GM12878 (cell line): ENCODE measurements around the gene COL16A1. TPM values are rescaled to one million over a fixed set of nuclear protein-coding genes. Genes with fewer than 3 reads are reported as not detected.

Source experiments
- ATAC-seq: fragments of 200-7000 bp; cut with Tn5 transposase; 3 replicates; pipeline ENCODE4 v1.9.1; 2020; ENCODE audit warnings: mild to moderate bottlenecking, moderate library complexity
- BruUV-seq: library from RNA; stranded (reverse); fragments of 400-500 nt; replicated peaks from 2 replicates; lab custom pipeline; 2021; lab: Mats Ljungman, UMichigan
- CTCF ChIA-PET: fragments of 300-600 bp; sonication (Branson Sonifier 250); formaldehyde crosslinking; extraction: SDS; loops from one replicate; lab custom pipeline; 2021; ENCODE audit warnings: inconsistent platforms; lab: Yijun Ruan, JAX
- POLR2A ChIA-PET: fragments of 350-600 bp; formaldehyde crosslinking; extraction: SDS; loops from one replicate; lab custom pipeline; 2021; ENCODE audit warnings: inconsistent platforms; lab: Charles Lee
- RAD21 ChIA-PET: fragments of 300-600 bp; sonication (Branson Sonifier 250); formaldehyde crosslinking; loops from one replicate; lab custom pipeline; 2023; ENCODE audit warnings: antibody characterized with exemption; ENCODE audit not compliant: unreplicated experiment; lab: Charles Lee
- SMC1A ChIA-PET: fragments of 300-600 bp; sonication (Branson Sonifier 250); formaldehyde crosslinking; loops from one replicate; lab custom pipeline; 2023; ENCODE audit not compliant: unreplicated experiment, uncharacterized antibody; lab: Charles Lee
- DNase-seq: peaks from one replicate; pipeline ENCODE4 v3.0.0-alpha.2; 2011; ENCODE audit warnings: low read depth, low spot score
- FAIRE-seq: peaks from 3 replicates; lab custom pipeline; 2011; peaks lifted over from hg19 to GRCh38; lab: Jason Lieb, UNC
- H2AFZ ChIP-seq: 2 replicates; pipeline ENCODE4 v1.6.0; 2011; ENCODE audit warnings: low read depth, low read length, control low read depth; ENCODE audit not compliant: control insufficient read depth
- H3K27ac ChIP-seq: 2 replicates; pipeline ENCODE4 v1.5.1; 2011; ENCODE audit warnings: control low read depth; ENCODE audit not compliant: control insufficient read depth, insufficient read depth
- H3K27me3 ChIP-seq, 2 experiments: replicated peaks in 1 of 2; 2 replicates each; pipeline versions ENCODE4 v1.6.0 to v1.6.1; 2011; ENCODE audit warnings: low read length in 1 of 2; ENCODE audit not compliant: control insufficient read depth in 2 of 2, insufficient read depth in 2 of 2
- H3K36me3 ChIP-seq, 2 experiments: 2 replicates each; pipeline ENCODE4 v1.5.1; 2011; ENCODE audit warnings: low read length in 1 of 2; ENCODE audit not compliant: control insufficient read depth in 2 of 2, insufficient read depth in 2 of 2
- H3K4me1 ChIP-seq: 2 replicates; pipeline ENCODE4 v1.6.1; 2011; ENCODE audit warnings: mild to moderate bottlenecking, low read length, moderate library complexity, mixed read lengths; ENCODE audit not compliant: control insufficient read depth, insufficient read depth
- H3K4me2 ChIP-seq: 2 replicates; pipeline ENCODE4 v1.6.0; 2011; ENCODE audit warnings: control low read depth; ENCODE audit not compliant: control insufficient read depth, insufficient read depth
- H3K4me3 ChIP-seq: fragments of 200-600 bp; sonication (generic); 2 replicates; pipeline ENCODE4 v1.5.1; 2016
- H3K79me2 ChIP-seq: 2 replicates; pipeline ENCODE4 v1.6.0; 2011; ENCODE audit warnings: low read length; ENCODE audit not compliant: control insufficient read depth, insufficient read depth
- H3K9ac ChIP-seq: 2 replicates; pipeline ENCODE4 v1.8.0; 2011; ENCODE audit warnings: low read length, control low read depth, mixed read lengths; ENCODE audit not compliant: control insufficient read depth, insufficient read depth
- H3K9me3 ChIP-seq: replicated peaks from 3 replicates; pipeline ENCODE4 v1.5.1; 2011; ENCODE audit warnings: mild to moderate bottlenecking, low read length; ENCODE audit not compliant: control insufficient read depth, insufficient read depth
- H4K20me1 ChIP-seq: 2 replicates; pipeline ENCODE4 v1.6.0; 2011; ENCODE audit not compliant: control insufficient read depth, insufficient read depth
- BRCA1 ChIP-seq: IDR thresholded peaks from 2 replicates; pipeline ENCODE4 v1.6.1; 2011; ENCODE audit warnings: low read depth, low read length, improper control_type of control experiment
- DPF2 ChIP-seq: fragments of 450-650 bp; IDR thresholded peaks from 2 replicates; pipeline ENCODE4 v1.6.1; 2017; ENCODE audit warnings: mild to moderate bottlenecking
- E4F1 ChIP-seq: fragments of 450-650 bp; IDR thresholded peaks from 2 replicates; pipeline ENCODE4 v1.6.1; 2018; ENCODE audit warnings: borderline replicate concordance, mild to moderate bottlenecking; ENCODE audit not compliant: partially characterized antibody
- NRF1 ChIP-seq: conservative IDR thresholded peaks from 2 replicates; pipeline ENCODE4 v1.6.1; 2011; ENCODE audit warnings: mild to moderate bottlenecking, low read depth, low read length, improper control_type of control experiment
- PAX5 ChIP-seq: IDR thresholded peaks from 2 replicates; pipeline ENCODE4 v1.6.1; 2011; ENCODE audit warnings: low read depth, low read length, borderline replicate concordance
- RFX5 ChIP-seq: IDR thresholded peaks from 2 replicates; pipeline ENCODE4 v1.6.1; 2011; ENCODE audit warnings: low read depth, low read length, improper control_type of control experiment
- YBX1 ChIP-seq: fragments of 450-650 bp; IDR thresholded peaks from 2 replicates; pipeline ENCODE4 v1.6.1; 2016; ENCODE audit warnings: antibody characterized with exemption
- WGBS: methylation state at CpG from one replicate; pipeline ENCODE4 v1.1.6; 2016; ENCODE audit warnings: low lambda C conversion rate; ENCODE audit not compliant: insufficient replicate concordance, insufficient coverage; ENCODE audit errors: missing lambda C conversion rate; 5-methylcytosine and 5-hydroxymethylcytosine counted together
- in situ Hi-C: fragments of 300-500 bp; cut with MboI; formaldehyde crosslinking; loops from 9 replicates; pipeline ENCODE4 v1.14.3; 2018; ENCODE audit warnings: mixed read lengths
- intact Hi-C: fragments of 100-400 bp; cut with micrococcal nuclease; formaldehyde crosslinking; loops from one replicate; pipeline ENCODE4 v1.14.2; 2022; ENCODE audit not compliant: unreplicated experiment
- polyA plus RNA-seq, 11 experiments: library from polyadenylated mRNA; depleted of rRNA in 4 of 11; unstranded in 6 of 11; stranded (reverse) in 5 of 11; fragments of >200 nt; fragmentation: Nextera tagmentation in 4 of 11; fragmentation: Illumina TruSeq in 1 of 11; extraction: Ambion mirVana in 4 of 11; extraction: Trizol in 1 of 11; gene quantifications; 1 replicate in 1 of 11; 2 replicates in 10 of 11; pipeline versions ENCODE4 v1.2.1 to v1.2.3, GENCODE V29; 2011 to 2016; ENCODE audit warnings: inconsistent platforms in 2 of 11, missing spikeins in 2 of 11, low read depth in 1 of 11
- total RNA-seq, 4 experiments: library from RNA; depleted of rRNA in 3 of 4; stranded (reverse); fragments of >200 nt in 3 of 4; fragmentation: Illumina TruSeq in 1 of 4; extraction: Trizol in 1 of 4; gene quantifications; 2 replicates each; pipeline versions ENCODE4 v1.2.1 to v1.2.3, GENCODE V29; 2013 to 2021
- TF ChIP-seq, protein P1 (sequence below): IDR thresholded peaks from 2 replicates; pipeline ENCODE4 v1.6.1; 2012; ENCODE audit warnings: low read depth, low read length, improper control_type of control experiment
- TF ChIP-seq, protein P2 (sequence below): fragments of 450-650 bp; IDR thresholded peaks from 2 replicates; pipeline ENCODE4 v1.6.1; 2017; ENCODE audit warnings: mild to moderate bottlenecking, moderate library complexity

The COL16A1 gene
- total and polyA plus RNA-seq, 10 of the 15 experiments (the other 5 are each of a cell fraction or from before 2014, with no cell fraction given) = 0.02 to 3.7 (median 0.59) TPM

- no peak overlapping the region for H3K4me3 ChIP-seq
- no peaks in the 10 kb centered on the region; a peak in 2 of 4 replicates for H3K27me3 ChIP-seq
- H2AFZ ChIP-seq = no peak overlapping the region
- 15% methylated on average over 3 of the region's 3 CpGs for WGBS
- no peak for DNase-seq
- ChIA-PET RAD21 (interaction anchor here (0.6 to 2.1 kb wide), 3 partner anchors 45 to 129 kb away, joined by 3 to 12 read pairs (median 3); partner anchors contain the start of gene COL16A1), CTCF (interaction anchor here (1.0 to 3.1 kb wide), 3 partner anchors 27 to 129 kb away, joined by 3 to 13 read pairs (median 5); no protein-coding TSS in a partner anchor), POLR2A (interaction anchor here (0.6 kb wide), 1 partner anchor 9 kb away, joined by 4 read pairs; no protein-coding TSS in a partner anchor), SMC1A (interaction anchor here (1.7 kb wide), 1 partner anchor 129 kb away, joined by 5 read pairs; no protein-coding TSS in a partner anchor)
- in situ Hi-C loops = loop anchor here (5.0 kb wide), 1 partner anchor 137 kb away; no protein-coding TSS in a partner anchor
- no peaks in the 10 kb centered on the region for H3K9me3 ChIP-seq
- no peak for TF ChIP-seq NRF1
- TF ChIP-seq RFX5 = no peak
- no peak for TF ChIP-seq YBX1
- TF ChIP-seq, protein P1, sequence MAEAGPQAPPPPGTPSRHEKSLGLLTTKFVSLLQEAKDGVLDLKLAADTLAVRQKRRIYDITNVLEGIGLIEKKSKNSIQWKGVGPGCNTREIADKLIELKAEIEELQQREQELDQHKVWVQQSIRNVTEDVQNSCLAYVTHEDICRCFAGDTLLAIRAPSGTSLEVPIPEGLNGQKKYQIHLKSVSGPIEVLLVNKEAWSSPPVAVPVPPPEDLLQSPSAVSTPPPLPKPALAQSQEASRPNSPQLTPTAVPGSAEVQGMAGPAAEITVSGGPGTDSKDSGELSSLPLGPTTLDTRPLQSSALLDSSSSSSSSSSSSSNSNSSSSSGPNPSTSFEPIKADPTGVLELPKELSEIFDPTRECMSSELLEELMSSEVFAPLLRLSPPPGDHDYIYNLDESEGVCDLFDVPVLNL = no peak
- TF ChIP-seq BRCA1 = no peak
- TF ChIP-seq, protein P2, sequence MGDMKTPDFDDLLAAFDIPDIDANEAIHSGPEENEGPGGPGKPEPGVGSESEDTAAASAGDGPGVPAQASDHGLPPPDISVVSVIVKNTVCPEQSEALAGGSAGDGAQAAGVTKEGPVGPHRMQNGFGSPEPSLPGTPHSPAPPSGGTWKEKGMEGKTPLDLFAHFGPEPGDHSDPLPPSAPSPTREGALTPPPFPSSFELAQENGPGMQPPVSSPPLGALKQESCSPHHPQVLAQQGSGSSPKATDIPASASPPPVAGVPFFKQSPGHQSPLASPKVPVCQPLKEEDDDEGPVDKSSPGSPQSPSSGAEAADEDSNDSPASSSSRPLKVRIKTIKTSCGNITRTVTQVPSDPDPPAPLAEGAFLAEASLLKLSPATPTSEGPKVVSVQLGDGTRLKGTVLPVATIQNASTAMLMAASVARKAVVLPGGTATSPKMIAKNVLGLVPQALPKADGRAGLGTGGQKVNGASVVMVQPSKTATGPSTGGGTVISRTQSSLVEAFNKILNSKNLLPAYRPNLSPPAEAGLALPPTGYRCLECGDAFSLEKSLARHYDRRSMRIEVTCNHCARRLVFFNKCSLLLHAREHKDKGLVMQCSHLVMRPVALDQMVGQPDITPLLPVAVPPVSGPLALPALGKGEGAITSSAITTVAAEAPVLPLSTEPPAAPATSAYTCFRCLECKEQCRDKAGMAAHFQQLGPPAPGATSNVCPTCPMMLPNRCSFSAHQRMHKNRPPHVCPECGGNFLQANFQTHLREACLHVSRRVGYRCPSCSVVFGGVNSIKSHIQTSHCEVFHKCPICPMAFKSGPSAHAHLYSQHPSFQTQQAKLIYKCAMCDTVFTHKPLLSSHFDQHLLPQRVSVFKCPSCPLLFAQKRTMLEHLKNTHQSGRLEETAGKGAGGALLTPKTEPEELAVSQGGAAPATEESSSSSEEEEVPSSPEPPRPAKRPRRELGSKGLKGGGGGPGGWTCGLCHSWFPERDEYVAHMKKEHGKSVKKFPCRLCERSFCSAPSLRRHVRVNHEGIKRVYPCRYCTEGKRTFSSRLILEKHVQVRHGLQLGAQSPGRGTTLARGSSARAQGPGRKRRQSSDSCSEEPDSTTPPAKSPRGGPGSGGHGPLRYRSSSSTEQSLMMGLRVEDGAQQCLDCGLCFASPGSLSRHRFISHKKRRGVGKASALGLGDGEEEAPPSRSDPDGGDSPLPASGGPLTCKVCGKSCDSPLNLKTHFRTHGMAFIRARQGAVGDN = no peak
- TF ChIP-seq DPF2 = no peak
- no peak for TF ChIP-seq E4F1
- TF ChIP-seq PAX5 = no peak
- no peaks in the 10 kb centered on the region for H3K79me2 ChIP-seq
- BruUV-seq = no TSS peak
- no peaks in the 10 kb centered on the region for H4K20me1 ChIP-seq
- no peak for FAIRE-seq
- no peaks in the 10 kb centered on the region for H3K4me1 ChIP-seq
- intact Hi-C loops = loop anchor here (5.0 to 10.0 kb wide), 3 partner anchors 302 to 405 kb away; no protein-coding TSS in a partner anchor
- H3K9ac ChIP-seq = no peak overlapping the region
- H3K36me3 ChIP-seq = no peaks in the 10 kb centered on the region
- H3K4me2 ChIP-seq = no peak overlapping the region
- H3K27ac ChIP-seq = no peak overlapping the region
- no peak for ATAC-seq
Measured at GRCh38 chr1:31659889-31660288, 43.9 kb downstream of the COL16A1 start.
